Esophagus squamous epithelium (tissue), 4 donors: ENCODE results near the gene RPS13.

ENCODE experiments used
- CTCF ChIP-seq, 6 experiments: fragments of 450-650 bp in 4 of 6; fragments of 200-600 bp in 2 of 6; sonication (generic) in 2 of 6; IDR thresholded peaks; one replicate each; pipeline ENCODE4 v1.5.1; 2016 to 2019; ENCODE audit warnings: antibody characterized with exemption in 6 of 6, mild to moderate bottlenecking in 4 of 6, moderate library complexity in 4 of 6
- POLR2A ChIP-seq, 4 donors: fragments of 450-650 bp; IDR thresholded peaks; one replicate each; pipeline ENCODE4 v1.6.1; 2017; ENCODE audit warnings: antibody characterized with exemption in 4 of 4, mild to moderate bottlenecking in 4 of 4, moderate library complexity in 3 of 4

- TF ChIP-seq CTCF (IDR thresholded peaks at IDR 0.05): peak in 1 of 6 experiments; percentile 14
- no peak for TF ChIP-seq POLR2A (IDR thresholded peaks at IDR 0.05)
These were observed 40.5 kb downstream of the RPS13 start for GRCh38 chr11:17036666-17037658.
